Ishikawa (cell line): ENCODE results near the gene STAT4.

Experiments used
- CEBPB ChIP-seq: IDR thresholded peaks from 2 replicates; pipeline ENCODE4 v1.6.1; 2012
- CREB1 ChIP-seq: IDR thresholded peaks from 2 replicates; pipeline ENCODE4 v1.6.1; 2012; ENCODE audit warnings: low read depth
- EP300 ChIP-seq: IDR thresholded peaks from 2 replicates; pipeline ENCODE4 v1.6.1; 2012; ENCODE audit warnings: borderline replicate concordance
- FOXM1 ChIP-seq: IDR thresholded peaks from 2 replicates; pipeline ENCODE4 v1.6.1; 2012; ENCODE audit warnings: low read depth, borderline replicate concordance
- NFIC ChIP-seq: IDR thresholded peaks from 2 replicates; pipeline ENCODE4 v1.6.1; 2012
- RAD21 ChIP-seq: IDR thresholded peaks from 2 replicates; pipeline ENCODE4 v1.6.1; 2012; ENCODE audit warnings: low read depth
- TAF1 ChIP-seq: IDR thresholded peaks from 2 replicates; pipeline ENCODE4 v1.6.1; 2012; ENCODE audit warnings: low read depth, mild to moderate bottlenecking
- TCF12 ChIP-seq: IDR thresholded peaks from 2 replicates; pipeline ENCODE4 v1.6.1; 2012; ENCODE audit warnings: low read depth
- TEAD4 ChIP-seq: IDR thresholded peaks from 2 replicates; pipeline ENCODE4 v1.6.1; 2012
- YY1 ChIP-seq: IDR thresholded peaks from 2 replicates; pipeline ENCODE4 v1.6.1; 2012; ENCODE audit warnings: low read depth
- ZBTB7A ChIP-seq: IDR thresholded peaks from 2 replicates; pipeline ENCODE4 v1.6.1; 2012; ENCODE audit warnings: low read depth

GRCh38 chr2:191149391-191149790, 1.4 kb downstream of the STAT4 start:
- TF ChIP-seq TCF12 (no peak), EP300 (no peak), RAD21 (no peak), YY1 (no peak), TAF1 (no peak), TEAD4 (no peak), CREB1 (no peak), NFIC (no peak), FOXM1 (no peak), CEBPB (no peak), ZBTB7A (no peak)
